PC-3 (cell line): ENCODE results near the gene UGT1A4. TPM values are rescaled to one million over a fixed set of nuclear protein-coding genes. Genes with fewer than 3 reads are reported as not detected.

Experiments
- ATAC-seq: fragments of 200-7000 bp; cut with Tn5 transposase; 2 replicates; pipeline ENCODE4 v1.9.1; 2020; ENCODE audit warnings: mild to moderate bottlenecking, moderate library complexity
- BruUV-seq: library from RNA; stranded (reverse); fragments of 400-500 nt; replicated peaks from 2 replicates; lab custom pipeline; 2021; lab: Mats Ljungman, UMichigan
- CTCF ChIA-PET: fragments of 300-600 bp; sonication (Branson Sonifier 250); formaldehyde crosslinking; loops from one replicate; lab custom pipeline; 2022; ENCODE audit warnings: antibody characterized with exemption; lab: Charles Lee
- POLR2A ChIA-PET: fragments of 300-600 bp; sonication (Branson Sonifier 250); formaldehyde crosslinking; loops from one replicate; lab custom pipeline; 2022; ENCODE audit warnings: antibody characterized with exemption; ENCODE audit not compliant: unreplicated experiment; lab: Charles Lee
- DNase-seq: peaks from one replicate; pipeline ENCODE4 v3.0.0-alpha.2; 2015
- H2AFZ ChIP-seq: fragments of 300-600 bp; sonication (generic); 2 replicates; pipeline ENCODE4 v1.6.0; 2016; ENCODE audit warnings: antibody characterized with exemption, low read length
- H3F3A ChIP-seq: fragments of 300-600 bp; sonication (generic); one replicate; pipeline ENCODE4 v1.6.0; 2017; ENCODE audit warnings: antibody characterized with exemption, low read length, control low read depth, mild to moderate bottlenecking; ENCODE audit not compliant: unreplicated experiment
- H3K27ac ChIP-seq: fragments of 300-600 bp; sonication (generic); 2 replicates; pipeline ENCODE4 v1.5.1; 2016; ENCODE audit warnings: mild to moderate bottlenecking, low read length
- H3K27me3 ChIP-seq: fragments of 300-600 bp; sonication (generic); 2 replicates; pipeline ENCODE4 v1.6.1; 2016; ENCODE audit warnings: low read length, mixed read lengths
- H3K36me3 ChIP-seq: fragments of 300-600 bp; sonication (generic); 2 replicates; pipeline ENCODE4 v1.6.1; 2016; ENCODE audit warnings: low read depth, mixed run types, low read length, mixed read lengths
- H3K4me1 ChIP-seq: fragments of 300-600 bp; sonication (generic); 2 replicates; pipeline ENCODE4 v1.5.1; 2016; ENCODE audit warnings: low read length; ENCODE audit not compliant: insufficient read depth
- H3K4me2 ChIP-seq: fragments of 300-600 bp; sonication (generic); 2 replicates; pipeline ENCODE4 v1.6.0; 2016; ENCODE audit warnings: low read length
- H3K4me3 ChIP-seq: fragments of 300-600 bp; sonication (generic); 2 replicates; pipeline ENCODE4 v1.5.1; 2016; ENCODE audit warnings: mild to moderate bottlenecking, low read length, mixed read lengths
- H3K79me2 ChIP-seq: fragments of 300-600 bp; sonication (generic); 2 replicates; pipeline ENCODE4 v1.6.1; 2017; ENCODE audit warnings: low read length, mixed read lengths
- H3K9ac ChIP-seq: fragments of 300-600 bp; sonication (generic); 2 replicates; pipeline ENCODE4 v1.6.0; 2016; ENCODE audit warnings: mild to moderate bottlenecking, low read length
- H3K9me2 ChIP-seq: fragments of 300-600 bp; sonication (generic); replicated peaks from 2 replicates; pipeline ENCODE4 v1.6.1; 2016; ENCODE audit warnings: mixed run types, low read length, mixed read lengths
- H3K9me3 ChIP-seq: fragments of 300-600 bp; sonication (generic); 2 replicates; pipeline ENCODE4 v1.6.1; 2016; ENCODE audit warnings: low read length, mixed read lengths
- H4K20me1 ChIP-seq: fragments of 300-600 bp; sonication (generic); 2 replicates; pipeline ENCODE4 v1.6.1; 2016; ENCODE audit warnings: low read length, mixed read lengths
- CTCF ChIP-seq: fragments of 300-600 bp; sonication (generic); conservative IDR thresholded peaks from 2 replicates; pipeline ENCODE4 v1.5.1; 2017; ENCODE audit warnings: antibody characterized with exemption, low read depth, mild to moderate bottlenecking, low read length
- EZH2 ChIP-seq: fragments of 300-600 bp; sonication (generic); IDR thresholded peaks from one replicate; pipeline ENCODE4 v1.6.1; 2017; ENCODE audit warnings: antibody characterized with exemption, mild to moderate bottlenecking, low read length; ENCODE audit not compliant: unreplicated experiment
- EZH2phosphoT487 ChIP-seq: fragments of 300-600 bp; sonication (generic); IDR thresholded peaks from 2 replicates; pipeline ENCODE4 v1.6.1; 2018; ENCODE audit warnings: mild to moderate bottlenecking, antibody characterized with exemption, low read length, borderline replicate concordance
- intact Hi-C: fragments of 100-400 bp; cut with micrococcal nuclease; formaldehyde crosslinking; loops from 2 replicates; pipeline ENCODE4 v1.9.0; 2023
- total RNA-seq: library from RNA; depleted of rRNA; stranded (reverse); fragments of >200 nt; gene quantifications from 2 replicates; pipeline ENCODE4 v1.2.3, GENCODE V29; 2014

Gene UGT1A4
- total RNA-seq, 1 experiment from 2014 or later: not detected

DNA sequence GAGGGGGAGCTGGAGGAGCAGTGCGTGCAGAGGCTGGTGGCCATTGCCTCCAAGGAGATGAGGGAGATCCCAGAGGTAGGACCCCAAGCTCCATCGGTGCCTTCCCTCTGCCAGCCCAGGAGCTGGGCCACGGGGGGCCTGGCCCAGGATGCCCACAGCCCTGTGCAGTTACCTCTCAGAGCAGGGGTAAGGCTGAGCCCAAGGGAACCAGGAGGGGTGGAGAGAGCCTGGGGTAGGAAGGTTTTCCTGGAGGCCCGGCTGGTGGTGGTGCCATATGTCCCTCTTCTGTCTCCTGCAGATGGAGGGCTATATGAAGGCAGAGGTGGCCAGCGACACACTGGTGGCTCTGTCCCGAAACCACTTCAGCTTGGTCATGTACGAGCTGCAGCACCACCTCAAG, 71.0 kb downstream of the UGT1A4 start:
- Histone ChIP-seq H3K79me2 (no peaks in the 10 kb centered on the region), H4K20me1 (no peaks in the 10 kb centered on the region), H3K4me3 (no peak overlapping the region), H2AFZ (no peak overlapping the region), H3K4me2 (no peak overlapping the region), H3K9ac (no peak overlapping the region), H3F3A (no peaks in the 10 kb centered on the region), H3K27me3 (no peaks in the 10 kb centered on the region), H3K9me3 (no peaks in the 10 kb centered on the region), H3K27ac (no peak overlapping the region), H3K4me1 (no peaks in the 10 kb centered on the region), H3K36me3 (no peaks in the 10 kb centered on the region), H3K9me2 (no peaks in the 10 kb centered on the region)
- DNase-seq: no peak
- ChIA-PET POLR2A (no interaction called here), CTCF (no interaction called here)
- no TSS peak for BruUV-seq
- intact Hi-C loops: no loop called here
- ATAC-seq: no peak
- no peak for TF ChIP-seq CTCF
- TF ChIP-seq EZH2phosphoT487: no peak
- TF ChIP-seq EZH2: no peak

GRCh38 chr2:233791151-233791882, 72.8 kb downstream of the UGT1A4 start:
- H3K79me2 ChIP-seq: no peaks in the 10 kb centered on the region
- no peak overlapping the region for H2AFZ ChIP-seq
- no peak overlapping the region for H3K27ac ChIP-seq
- no peak overlapping the region for H3K4me2 ChIP-seq
- intact Hi-C loops: no loop called here
- TF ChIP-seq EZH2phosphoT487: no peak
- TF ChIP-seq CTCF: no peak
- TF ChIP-seq EZH2: no peak
- CTCF ChIA-PET: no interaction called here
- H3K4me3 ChIP-seq: no peak overlapping the region
- BruUV-seq: no TSS peak
- H4K20me1 ChIP-seq: no peaks in the 10 kb centered on the region
- H3K36me3 ChIP-seq: no peaks in the 10 kb centered on the region
- ATAC-seq: no peak
- DNase-seq: no peak
- POLR2A ChIA-PET: no interaction called here
- H3K27me3 ChIP-seq: no peaks in the 10 kb centered on the region
- H3K9ac ChIP-seq: no peak overlapping the region
- no peaks in the 10 kb centered on the region for H3K9me2 ChIP-seq
- no peaks in the 10 kb centered on the region for H3K4me1 ChIP-seq
- H3F3A ChIP-seq: no peaks in the 10 kb centered on the region
- H3K9me3 ChIP-seq: no peaks in the 10 kb centered on the region

- H3F3A ChIP-seq: no peaks in the 10 kb centered on the region
- H3K4me2 ChIP-seq: no peak overlapping the region
- DNase-seq (no peak), ATAC-seq (no peak)
- H2AFZ ChIP-seq: no peak overlapping the region
- no peaks in the 10 kb centered on the region for H3K4me1 ChIP-seq
- H3K9ac ChIP-seq: no peak overlapping the region
- no peak for TF ChIP-seq CTCF
- TF ChIP-seq EZH2phosphoT487: no peak
- no peak for TF ChIP-seq EZH2
- H3K27me3 ChIP-seq: no peaks in the 10 kb centered on the region
- ChIA-PET CTCF (no interaction called here), POLR2A (no interaction called here)
- no peaks in the 10 kb centered on the region for H3K36me3 ChIP-seq
- H3K79me2 ChIP-seq: no peaks in the 10 kb centered on the region
- no peak overlapping the region for H3K4me3 ChIP-seq
- H3K9me3 ChIP-seq: no peaks in the 10 kb centered on the region
- BruUV-seq: no TSS peak
- H3K27ac ChIP-seq: no peak overlapping the region
- no peaks in the 10 kb centered on the region for H3K9me2 ChIP-seq
- H4K20me1 ChIP-seq: no peaks in the 10 kb centered on the region
- intact Hi-C loops: no loop called here
Measured at GRCh38 chr2:233791883-233792329, 73.4 kb downstream of the UGT1A4 start.
